HG03064 (cell line): ENCODE data around the gene AMN1.
"Not testable (repeated sequence)": the region's sequence is repeated elsewhere in the genome, so short reads cannot be mapped to it uniquely, and the experiment has no call there.

Experiments used
- ATAC-seq: cut with Tn5 transposase; IDR thresholded peaks from one replicate; pipeline ENCODE4 v1.9.1; 2021; ENCODE audit warnings: low read depth; ENCODE audit not compliant: unreplicated experiment

Gene AMN1

DNA sequence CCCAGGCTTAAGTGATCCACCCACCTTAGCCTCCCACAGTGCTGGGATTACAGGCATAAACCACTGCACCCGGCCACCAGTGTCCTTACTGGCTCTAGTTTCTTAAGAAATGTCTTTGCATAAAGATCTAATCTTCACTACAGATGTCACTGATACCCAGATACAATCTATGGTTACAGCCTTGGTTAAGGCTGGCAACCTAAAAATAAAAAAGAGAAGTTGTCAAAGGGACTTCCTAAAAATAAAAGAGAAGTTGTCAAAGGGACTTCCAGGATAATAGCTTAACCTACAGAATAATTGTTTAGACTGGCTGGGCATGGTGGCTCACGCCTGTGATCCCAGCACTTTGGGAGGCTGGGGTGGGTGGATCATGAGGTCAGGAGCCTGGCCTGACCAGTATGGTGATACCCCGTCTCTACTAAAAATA, 41.7 kb downstream of the AMN1 start:
- no peak for ATAC-seq

DNA sequence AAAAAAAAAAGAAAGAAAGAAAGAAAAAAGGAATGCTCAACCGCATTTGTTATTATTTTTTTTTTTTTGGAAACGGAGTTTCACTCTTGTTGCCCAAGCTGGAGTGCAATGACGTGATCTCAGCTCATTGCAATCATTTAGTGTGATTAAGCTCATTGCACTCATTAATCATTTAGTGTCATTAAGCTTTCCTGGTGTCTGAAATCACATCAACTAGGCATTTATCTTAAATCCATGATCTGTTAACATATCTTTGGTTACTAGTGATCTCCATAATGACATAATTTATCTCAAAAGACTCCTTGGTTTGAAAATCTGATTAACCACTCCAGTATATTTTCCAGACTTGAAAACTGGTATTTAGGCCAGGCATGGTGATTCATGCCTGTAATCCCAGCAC, 43.0 kb downstream of the AMN1 start:
- ATAC-seq: no peak

DNA sequence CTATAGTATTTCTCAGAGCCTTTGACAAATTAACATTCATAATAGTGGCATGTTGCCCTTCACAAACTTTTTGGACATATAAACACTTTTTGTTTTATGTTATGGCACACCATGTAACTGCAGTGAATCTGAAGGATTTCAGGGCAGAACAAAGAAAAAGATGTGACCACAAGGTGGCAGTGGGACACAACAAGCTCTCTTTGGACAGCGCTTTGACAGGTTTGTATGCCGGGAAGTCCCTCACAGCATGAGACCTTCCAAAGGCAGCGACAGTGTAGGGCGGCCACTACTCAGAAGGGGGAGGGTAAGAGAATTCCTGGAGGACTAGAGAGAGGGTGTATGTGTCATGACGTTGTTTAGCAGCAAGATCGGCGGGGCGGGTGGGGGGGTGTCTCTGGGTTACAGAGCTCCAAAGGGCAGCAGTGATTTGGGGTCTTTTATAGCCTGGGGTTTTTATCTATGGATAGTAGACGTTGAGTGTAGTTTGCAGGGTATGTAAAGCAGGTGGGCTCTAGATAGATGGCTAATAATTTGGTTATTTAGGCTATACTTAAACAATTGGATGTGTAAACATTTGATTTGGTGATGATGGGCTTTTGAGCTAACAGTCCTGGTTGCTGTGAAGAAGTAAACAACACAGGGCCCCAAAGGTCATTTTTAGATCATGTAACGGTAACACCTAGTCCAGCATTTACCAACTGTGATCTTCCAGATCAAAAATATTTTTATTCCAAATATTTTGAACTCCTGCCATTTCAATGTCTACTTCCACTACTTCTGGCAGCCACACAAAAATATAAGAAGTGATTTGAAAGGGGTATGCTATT, 46.5 kb downstream of the AMN1 start:
- peak; percentile 79 for ATAC-seq

DNA sequence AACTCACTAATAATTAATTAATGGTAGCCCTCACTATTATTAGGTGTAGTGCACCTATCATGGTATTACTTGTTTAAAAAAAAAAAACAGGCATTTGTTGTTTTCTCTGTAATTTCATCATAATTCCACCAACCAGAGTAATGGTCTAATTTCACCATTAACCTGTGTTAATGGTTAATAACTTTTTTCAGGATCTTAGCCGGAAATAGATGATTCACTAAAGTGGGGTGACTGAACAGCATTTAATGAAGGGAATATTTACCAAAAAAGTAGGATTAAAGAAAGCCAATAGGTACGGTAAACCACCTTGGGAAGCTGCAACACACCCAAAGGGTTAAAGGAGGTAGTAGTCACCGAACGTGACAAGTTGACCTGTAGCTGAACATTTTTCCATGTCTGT, 56.3 kb downstream of the AMN1 start:
- ATAC-seq: no peak

DNA sequence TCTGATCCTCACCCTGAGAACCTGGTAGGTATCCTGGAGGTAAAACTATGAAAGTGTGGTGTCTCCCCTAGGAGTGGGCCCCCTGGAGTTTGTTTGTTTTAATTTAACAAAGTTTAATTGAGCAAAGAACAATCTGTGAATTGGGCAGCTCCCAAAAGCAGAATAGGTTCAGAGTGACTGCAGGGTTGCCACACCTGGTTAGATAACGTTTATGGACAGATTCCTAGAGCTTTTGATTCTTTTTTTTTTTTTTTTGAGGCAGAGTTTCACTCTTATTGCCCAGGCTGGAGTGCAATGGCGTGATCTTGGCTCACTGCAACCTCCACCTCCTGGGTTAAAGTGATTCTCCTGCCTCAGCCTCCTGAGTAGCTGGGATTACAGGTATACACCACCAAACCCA, 59.2 kb downstream of the AMN1 start:
- not testable (repeated sequence) for ATAC-seq

DNA sequence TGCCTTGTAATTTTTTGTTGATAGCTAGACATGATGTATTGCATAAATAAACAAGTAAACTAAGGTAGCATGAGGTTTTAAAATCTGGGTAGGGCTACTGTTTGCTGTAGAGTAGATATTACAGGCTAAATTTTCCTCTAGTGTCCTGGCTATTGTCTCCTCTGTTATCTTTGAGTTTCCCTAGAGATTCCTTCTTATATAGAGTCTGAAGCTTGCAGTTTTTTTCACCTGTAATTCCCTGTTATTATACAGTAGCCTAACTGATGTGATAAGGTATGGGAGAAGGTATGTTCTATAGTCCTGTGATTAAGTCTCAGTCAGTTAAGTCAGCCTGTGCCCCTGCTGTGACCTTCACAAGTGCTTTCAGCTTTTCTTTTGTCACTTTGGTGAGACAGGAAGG, 59.8 kb downstream of the AMN1 start:
- no peak for ATAC-seq

DNA sequence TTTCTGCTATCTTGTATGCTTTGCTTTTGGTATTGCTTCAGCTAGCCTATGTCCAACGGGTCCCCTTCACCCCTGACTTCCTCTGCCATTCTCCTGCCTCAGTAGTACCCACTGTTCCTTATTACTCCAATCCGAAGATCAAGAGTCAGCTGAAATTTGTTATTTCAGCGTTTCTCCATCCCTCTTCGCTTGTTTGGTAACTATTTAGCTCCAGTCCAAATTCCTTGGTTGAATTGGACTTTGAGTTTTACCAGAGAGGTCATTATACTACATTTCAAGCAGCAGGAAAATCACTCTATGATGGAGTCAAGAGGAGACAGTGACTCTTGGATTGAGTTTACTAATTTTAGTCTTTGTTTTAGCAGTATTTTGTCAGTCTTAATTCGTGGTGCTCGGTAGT, 64.8 kb downstream of the AMN1 start:
- no peak for ATAC-seq

DNA sequence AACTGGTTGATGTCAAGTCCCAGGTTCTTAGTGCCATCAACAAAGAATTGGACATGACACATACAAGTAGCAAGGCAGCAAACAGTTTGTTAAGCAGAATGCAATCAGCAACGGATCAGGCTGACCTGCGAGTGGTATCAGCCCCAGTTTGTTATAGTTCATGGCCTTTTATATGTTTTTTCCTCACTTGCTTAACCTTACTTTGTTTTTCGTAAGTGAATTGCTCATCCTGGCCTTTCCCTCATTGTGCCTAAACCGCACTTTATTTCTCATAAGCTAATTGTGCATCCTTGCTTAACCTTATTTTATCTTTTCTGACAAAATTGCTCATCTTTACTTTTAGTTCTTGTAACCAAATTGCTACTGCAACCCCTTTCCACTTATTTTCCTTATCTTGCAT, 65.2 kb downstream of the AMN1 start:
- ATAC-seq: no peak

DNA sequence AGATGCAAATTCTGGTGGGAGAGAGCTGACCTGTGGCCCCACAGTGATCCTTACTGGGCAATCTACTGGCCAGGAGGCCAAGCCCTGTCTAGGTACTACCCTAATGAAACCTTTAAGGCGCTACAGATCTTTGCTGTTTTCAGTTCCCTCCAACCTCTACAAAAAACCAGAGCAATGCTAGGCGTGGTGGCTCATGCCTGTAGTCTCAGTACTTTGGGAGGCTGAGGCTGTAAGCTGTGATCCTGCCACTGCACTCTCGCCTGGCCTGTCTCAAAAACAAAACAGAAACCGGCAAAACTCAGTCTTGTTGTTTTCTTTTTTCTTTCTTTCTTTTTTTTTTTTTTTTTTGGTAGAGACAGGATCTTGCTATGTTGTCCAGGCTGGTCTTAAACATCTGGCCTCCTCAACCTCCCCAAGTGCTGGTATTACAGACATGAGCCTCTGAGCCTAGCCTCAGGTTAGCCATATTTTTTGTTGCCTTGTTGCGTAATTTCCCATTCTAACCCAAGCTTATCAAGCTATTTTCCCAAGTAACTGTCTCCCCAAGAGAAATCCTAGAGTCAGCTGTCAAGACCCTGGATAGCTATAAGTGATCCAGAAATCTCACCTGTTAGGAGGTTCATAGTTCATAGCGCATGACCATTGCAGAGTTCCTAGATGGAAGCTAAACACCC, 66.5 kb downstream of the AMN1 start:
- no peak for ATAC-seq

DNA sequence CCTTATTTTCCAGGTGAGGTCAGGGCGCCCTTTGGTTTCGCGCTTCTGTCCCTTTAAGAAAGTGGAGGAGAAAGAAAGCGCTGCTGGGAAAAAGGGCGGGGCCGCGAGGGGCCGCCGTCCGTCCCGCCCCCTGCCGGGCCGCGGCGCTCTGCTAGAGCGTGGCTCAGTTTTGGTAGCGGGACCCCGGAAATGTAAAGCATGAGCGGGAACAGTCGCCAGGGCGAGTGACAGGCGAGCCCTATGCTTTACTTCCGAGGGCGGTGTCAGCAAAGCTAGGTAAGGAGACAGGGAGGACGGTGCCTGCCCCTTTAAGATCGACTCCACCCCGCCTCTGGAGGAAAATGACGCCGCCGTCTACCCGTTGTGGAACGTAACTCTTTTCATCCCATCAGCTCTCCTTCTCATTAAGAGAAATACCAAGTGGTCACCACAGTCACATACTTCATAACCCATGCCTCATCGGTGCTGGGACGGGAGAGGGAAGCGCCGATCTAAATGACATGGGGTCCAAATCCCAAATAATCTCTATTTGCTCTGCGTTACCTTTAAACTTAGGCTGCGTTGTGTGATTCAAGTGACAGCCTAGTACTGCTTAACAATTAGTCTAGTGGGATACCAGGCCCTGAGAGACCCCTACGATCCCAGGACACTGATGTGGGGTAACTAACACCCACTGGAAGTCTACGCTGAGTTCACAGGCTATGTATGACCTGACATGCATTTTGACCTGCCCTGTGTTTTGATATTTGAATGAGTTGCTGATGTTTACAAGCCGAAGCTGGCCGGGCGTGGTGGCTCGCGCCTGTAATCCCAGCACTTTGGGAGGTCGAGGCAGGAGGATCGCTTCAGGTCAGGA, 69.5 kb downstream of the AMN1 start, which contains the start of gene ETFBKMT:
ETFBKMT (plus strand) TSS at position 602 of the 856 bp plus-strand sequence. CDS start 2,266 bp downstream, outside the sequence.
- ATAC-seq: peak; percentile 99

DNA sequence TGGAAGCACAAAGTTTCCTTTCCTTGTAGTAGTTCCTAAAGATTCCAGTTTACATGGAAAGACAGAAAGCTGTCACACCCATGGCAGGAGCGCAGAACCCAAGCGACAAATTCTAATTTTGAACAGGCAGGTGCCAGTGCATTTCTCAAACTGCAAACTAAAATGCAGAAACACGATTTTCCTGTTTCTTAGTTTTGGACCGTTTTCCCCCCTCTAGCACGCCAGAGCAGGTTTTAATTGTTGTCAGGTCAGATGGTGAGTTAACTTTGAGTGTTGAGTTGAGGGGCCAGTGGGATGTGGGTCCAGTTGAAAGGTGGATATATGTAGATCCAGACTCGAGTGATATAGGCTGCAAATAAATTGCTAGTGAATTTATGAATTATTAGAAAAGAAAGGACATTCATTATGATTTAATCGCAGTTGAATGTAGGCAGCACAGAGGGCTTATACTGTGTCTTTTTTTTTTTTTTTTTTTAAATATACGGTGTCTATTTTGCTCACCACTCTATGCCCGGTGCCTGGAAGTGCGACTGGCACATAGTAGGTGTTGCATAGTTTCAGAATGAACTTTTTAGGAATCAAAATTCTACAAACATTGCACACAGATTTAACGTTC, 70.2 kb downstream of the AMN1 start:
- ATAC-seq: peak; percentile 4

DNA sequence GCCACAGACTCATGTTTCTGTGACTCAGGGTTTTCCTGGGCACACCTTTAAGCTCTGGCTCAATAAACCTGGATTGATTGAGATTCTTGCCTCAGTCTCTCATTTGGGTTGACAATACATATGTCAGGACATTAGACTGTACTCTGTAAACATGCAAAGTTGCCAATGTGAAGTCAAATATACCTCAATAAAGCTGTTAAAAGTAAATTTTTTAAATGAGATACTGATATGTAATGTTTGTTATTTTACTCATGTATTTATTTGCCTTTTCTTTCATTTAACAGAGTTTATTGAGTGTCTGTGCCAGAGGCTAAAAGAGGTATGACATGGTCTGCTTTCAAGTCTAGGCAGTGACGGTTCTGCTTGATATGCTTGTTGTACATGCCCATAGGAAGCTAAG, 73.0 kb downstream of the AMN1 start:
- no peak for ATAC-seq

DNA sequence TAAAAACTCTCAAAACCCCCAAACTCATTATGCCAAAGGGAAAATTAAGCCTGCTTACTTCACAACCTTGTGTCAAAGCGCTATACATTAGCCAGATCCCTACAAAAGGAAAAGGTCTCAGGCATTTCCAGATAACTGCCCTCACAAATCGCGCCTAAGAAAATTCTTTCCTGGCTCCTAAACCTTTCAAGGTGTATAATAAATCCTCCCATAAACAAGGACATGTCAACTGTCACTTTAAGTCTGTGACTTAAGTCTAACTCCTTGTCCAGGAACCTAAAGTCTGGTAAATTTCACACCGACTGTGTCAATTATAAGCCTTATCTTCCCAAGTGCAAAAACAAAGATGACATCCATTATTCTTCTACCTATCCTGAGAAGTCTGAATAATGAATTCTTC, 73.6 kb downstream of the AMN1 start:
- ATAC-seq: no peak

DNA sequence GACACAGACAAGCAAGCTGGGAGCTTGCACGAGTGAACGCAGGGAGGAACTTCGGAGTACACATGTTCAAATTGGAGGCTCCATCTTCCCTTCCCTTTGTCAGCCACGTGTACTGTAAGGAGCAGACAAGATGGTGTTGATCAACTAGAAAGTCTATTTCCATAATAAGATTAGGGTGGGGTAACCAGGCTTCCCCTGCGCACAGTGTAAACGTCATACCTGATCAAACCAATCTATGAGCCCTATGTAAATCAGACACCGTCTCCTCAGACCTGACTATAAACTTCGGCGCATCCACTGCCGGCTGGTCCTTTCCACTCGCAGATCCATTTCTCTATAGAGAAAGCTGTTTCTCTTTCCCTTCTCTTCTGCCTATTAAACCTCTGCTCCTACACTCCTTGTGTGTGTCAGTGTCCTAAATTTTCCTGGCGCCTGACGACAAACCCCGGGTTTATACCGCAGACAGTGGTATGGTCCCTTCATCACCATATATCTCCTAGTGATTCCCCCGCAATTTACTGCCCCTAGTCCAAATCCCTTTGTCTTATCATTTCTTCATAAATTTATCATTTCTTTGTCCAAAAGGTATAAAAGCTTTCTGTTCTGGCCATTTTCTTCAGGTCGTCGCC, 76.8 kb downstream of the AMN1 start:
- no peak for ATAC-seq

DNA sequence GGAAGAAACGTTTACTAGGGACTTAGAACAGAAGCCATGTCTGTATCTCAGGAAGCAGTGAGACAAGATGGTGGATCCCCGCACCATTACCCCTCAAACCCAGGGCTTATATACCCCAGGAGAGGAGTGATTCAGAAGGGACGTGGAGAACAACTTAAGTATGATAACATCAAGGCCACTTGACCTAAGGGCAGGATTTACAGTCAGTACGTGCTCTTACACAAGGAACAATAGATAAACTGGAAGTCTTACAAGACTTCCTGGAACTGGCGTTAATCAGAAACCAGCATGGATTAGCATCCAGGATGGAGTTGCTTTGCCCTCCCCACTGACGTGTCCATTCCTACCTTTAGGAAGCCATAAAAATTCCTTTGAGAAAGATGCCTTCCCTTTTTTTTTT, 77.9 kb downstream of the AMN1 start:
- no peak for ATAC-seq

DNA sequence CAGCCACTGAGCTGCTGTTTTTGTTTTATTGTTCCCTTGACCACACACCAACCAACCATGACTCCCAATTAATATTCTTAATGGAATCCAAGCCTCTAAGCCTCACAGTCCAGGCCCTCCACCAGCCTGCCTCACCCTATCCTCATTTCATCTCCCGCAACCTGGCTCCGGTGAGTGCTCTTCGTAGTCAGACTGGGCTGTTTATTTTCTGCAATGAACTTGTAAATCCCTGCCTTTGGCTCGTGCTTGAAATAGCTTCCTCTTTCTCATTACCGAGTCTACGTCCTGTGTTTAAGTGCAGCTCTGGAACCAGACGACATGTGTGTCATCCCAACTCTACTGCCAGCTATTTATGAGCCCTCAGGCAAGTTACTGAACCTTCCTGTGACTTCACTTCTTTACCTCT, 81.7 kb downstream of the AMN1 start:
- ATAC-seq: no peak

DNA sequence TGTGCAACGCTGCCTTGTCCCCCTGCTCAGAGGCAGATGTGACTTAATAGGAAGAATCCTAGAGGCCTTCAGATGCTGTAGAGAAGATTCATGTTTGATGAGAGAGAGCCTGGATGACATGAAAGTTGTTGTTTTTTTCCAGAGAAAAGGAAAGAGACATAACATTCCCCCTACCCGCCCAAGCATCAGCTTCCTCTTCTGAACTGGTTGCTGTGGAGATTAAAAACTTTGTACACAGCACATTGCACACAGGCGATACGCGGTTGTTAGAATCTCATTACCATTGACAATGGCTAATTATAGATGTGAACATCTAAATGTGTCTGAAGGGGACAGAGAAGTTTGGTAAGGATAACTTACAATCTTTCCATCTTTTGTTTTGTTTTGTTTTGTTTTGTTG, 82.9 kb downstream of the AMN1 start:
- ATAC-seq: no peak

DNA sequence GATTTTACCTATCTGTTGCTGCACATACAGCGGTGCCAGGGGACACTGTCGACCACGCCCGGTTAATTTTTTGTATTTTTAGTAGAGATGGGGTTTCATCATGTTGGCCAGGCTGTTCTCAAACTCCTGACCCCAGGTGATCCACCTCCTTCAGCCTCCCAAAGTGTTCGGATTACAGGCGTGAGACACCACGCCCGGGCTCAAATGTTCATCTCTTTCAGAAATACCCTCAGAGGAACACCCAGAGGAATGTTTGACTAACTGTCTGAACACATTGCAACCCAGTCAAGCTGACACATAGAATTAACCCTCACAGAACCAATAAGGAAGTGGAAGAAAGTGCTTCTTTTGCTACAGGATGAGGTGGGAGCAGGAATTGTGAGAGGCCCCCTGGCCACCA, 84.3 kb downstream of the AMN1 start:
- ATAC-seq: no peak

DNA sequence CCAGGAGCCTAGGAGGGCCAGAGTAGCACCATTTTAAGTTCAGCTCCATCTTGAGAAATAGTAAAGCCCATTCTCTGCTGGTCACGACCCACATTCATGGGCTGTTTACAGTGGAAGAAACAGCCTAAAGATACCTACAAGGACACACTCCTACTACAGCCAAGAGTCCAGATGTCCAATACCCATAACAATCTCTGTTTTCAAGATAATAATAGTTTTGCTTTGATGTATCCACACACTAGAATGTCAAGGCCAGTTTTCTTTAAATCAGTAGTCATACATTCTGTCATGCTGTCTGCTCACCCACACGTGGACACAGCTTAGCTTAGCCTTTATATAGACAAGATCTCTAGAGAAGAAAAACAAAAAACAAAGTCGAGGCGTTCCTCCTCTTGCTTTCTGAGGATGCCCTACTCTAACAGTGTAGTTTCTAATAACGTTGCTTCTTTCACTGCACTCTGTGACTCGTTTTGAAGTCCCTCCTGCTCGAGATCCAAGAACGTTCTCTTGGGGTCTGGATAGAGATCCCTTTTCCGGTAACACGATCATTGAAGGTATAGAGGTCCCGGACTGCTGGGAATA, 87.2 kb downstream of the AMN1 start:
- no peak for ATAC-seq

DNA sequence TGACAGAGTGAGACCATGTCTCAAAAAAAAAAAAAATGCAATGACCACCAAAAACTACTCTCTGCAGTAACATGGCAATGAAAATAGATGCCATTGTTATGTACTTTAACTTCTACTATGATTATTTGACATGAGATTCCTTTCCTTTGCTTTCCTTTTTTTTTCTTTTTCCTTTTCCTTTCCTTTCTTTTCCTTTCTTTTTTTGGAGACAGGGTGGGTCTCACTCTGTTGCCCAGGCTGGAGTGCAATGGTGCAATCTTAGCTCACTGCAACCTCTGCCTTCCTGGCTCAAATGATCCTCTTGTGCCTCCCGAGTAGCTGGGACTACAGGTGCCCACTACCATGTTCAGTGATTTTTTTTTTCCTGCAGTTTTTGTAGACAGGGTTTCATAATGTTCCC, 94.2 kb downstream of the AMN1 start:
- ATAC-seq: no peak
